HEK293T (cell line): Measurements from ENCODE around the gene KRT17.

Experiments used
- FOXM1 ChIP-seq: fragments of 450-650 bp; IDR thresholded peaks from 2 replicates; pipeline ENCODE4 v1.6.1; 2017; ENCODE audit warnings: mild to moderate bottlenecking, borderline replicate concordance
- SP1 ChIP-seq: fragments of 450-650 bp; IDR thresholded peaks from 2 replicates; pipeline ENCODE4 v1.6.1; 2017

GRCh38 chr17:41620583-41621434 lies 3.6 kb downstream of the KRT17 start:
- TF ChIP-seq FOXM1 (no peak), SP1 (no peak)
